Heart left ventricle (tissue), 16 donors: ENCODE results near the gene BST2. TPM values are rescaled to one million over a fixed set of nuclear protein-coding genes. Genes with fewer than 3 reads are reported as not detected.

Experiments used
- ATAC-seq, 4 donors: fragments of 200-7000 bp; cut with Tn5 transposase; one replicate each; pipeline ENCODE4 v1.9.1; 2020 to 2022; ENCODE audit warnings: moderate library complexity in 4 of 4, mild to moderate bottlenecking in 3 of 4, moderate number of reproducible peaks in 1 of 4
- DNase-seq, 5 donors: peaks; one replicate each; pipeline ENCODE4 v3.0.0-alpha.2; 2020
- H3K27ac ChIP-seq, 12 donors: fragments of 200-600 bp; sonication (generic) in 4 of 12; one replicate each; pipeline versions ENCODE4 v1.5.0 to v1.8.0; 2016 to 2022; ENCODE audit warnings: mild to moderate bottlenecking in 2 of 12
- H3K27me3 ChIP-seq, 9 donors: fragments of 200-600 bp; sonication (generic) in 2 of 9; one replicate each; pipeline versions ENCODE4 v1.5.1 to v1.8.0; 2016 to 2022; ENCODE audit warnings: mild to moderate bottlenecking in 3 of 9
- H3K36me3 ChIP-seq, 9 donors: fragments of 200-600 bp; sonication (generic) in 2 of 9; one replicate each; pipeline versions ENCODE4 v1.5.0 to v1.8.0; 2018 to 2022; ENCODE audit warnings: mild to moderate bottlenecking in 2 of 9
- H3K4me1 ChIP-seq, 12 donors: fragments of 200-600 bp; sonication (generic) in 4 of 12; one replicate each; pipeline versions ENCODE4 v1.5.0 to v1.8.0; 2016 to 2022; ENCODE audit warnings: mild to moderate bottlenecking in 3 of 12
- H3K4me3 ChIP-seq, 12 donors: fragments of 200-600 bp; sonication (generic) in 4 of 12; one replicate each; pipeline versions ENCODE4 v1.5.0 to v1.8.0; 2017 to 2022; ENCODE audit warnings: mild to moderate bottlenecking in 9 of 12, moderate library complexity in 4 of 12
- H3K9me3 ChIP-seq, 12 donors: fragments of 200-600 bp; sonication (generic) in 4 of 12; one replicate each; pipeline versions ENCODE4 v1.5.0 to v1.8.0; 2016 to 2022; ENCODE audit warnings: mild to moderate bottlenecking in 1 of 12
- POLR2A ChIP-seq, 2 donors: fragments of 450-650 bp; IDR thresholded peaks; one replicate each; pipeline ENCODE4 v1.6.1; 2017; ENCODE audit warnings: antibody characterized with exemption in 2 of 2, mild to moderate bottlenecking in 2 of 2, moderate library complexity in 2 of 2
- WGBS, 4 donors: extraction: QIAGEN DNeasy Blood & Tissue Kit in 2 of 4; methylation state at CpG; one replicate each; pipeline versions ENCODE4 v1.1.5 to v1.1.7; 2013 to 2018; 5-methylcytosine and 5-hydroxymethylcytosine counted together
- intact Hi-C, 10 donors: fragments of 100-400 bp; cut with DNase I; formaldehyde crosslinking; loops; one replicate each; pipeline versions ENCODE4 v1.11.1 to v1.14.2; 2022
- polyA plus RNA-seq, 2 donors: library from polyadenylated mRNA; stranded (reverse); fragments of 200-250 nt; gene quantifications; one replicate each; pipeline ENCODE4 v1.2.3, GENCODE V29; 2013
- total RNA-seq, 9 donors: library from RNA; depleted of rRNA in 2 of 9; stranded (reverse); fragments of >200 nt in 2 of 9; fragmentation: NEBNext Ultra II Directional in 3 of 9; extraction: Animal tissue kit (Norgen Biotek cat#: 25700) in 3 of 9; gene quantifications; one replicate each; pipeline versions ENCODE4 v1.1.0 to v1.2.4, GENCODE V29; 2016 to 2023
- TF ChIP-seq, protein P1 (sequence below), 12 donors: fragments of 200-600 bp; sonication (generic) in 4 of 12; IDR thresholded peaks; one replicate each; pipeline versions ENCODE4 v1.5.0 to v1.8.0; 2018 to 2022; ENCODE audit warnings: antibody characterized with exemption in 12 of 12, mild to moderate bottlenecking in 5 of 12
- donor health status: ischemic (EF 13 %, LVEDD 7.1; RV severe dilation, severe dysfunction).
- donor health status: healthy with polysubstance abuse.
- donor health status: DM: no; HTN: yes; CAD: no.
- donor health status: DM: no; HTN: no; CAD: no.
- donor health status: ischemic (EF 25% LVEDD 6.9; RV normal size, moderate dysfunction).
- donor health status: ischemic (EF 25% LVEDD 5.7; RV mildly dilated, moderate dysfunction).
- donor health status: healthy.
- donor health status: DM: yes; HTN: yes; CAD: no.
- donor health status: ischemic (EF 35%, LVEDD 5.7; RV mildly dilated, moderate dysfunction).
- donor health status: nonischemic (EF 11% LVEDD 7.7; RV severe dilation, severe dysfunction).
- donor health status: DM: yes; HTN: yes; CAD: no.
- donor health status: PGD.
- donor health status: ischemic (EF 29% LVEDD 5.4; RV normal size, mild dysfunction).
- donor health status: nonischemic (EF 23%, LVEDD 6.1; RV moderate dilation, normal function).

Gene BST2
- total and polyA plus RNA-seq, 11 donors, result 28.6 to 116 (median 49.4) TPM

DNA sequence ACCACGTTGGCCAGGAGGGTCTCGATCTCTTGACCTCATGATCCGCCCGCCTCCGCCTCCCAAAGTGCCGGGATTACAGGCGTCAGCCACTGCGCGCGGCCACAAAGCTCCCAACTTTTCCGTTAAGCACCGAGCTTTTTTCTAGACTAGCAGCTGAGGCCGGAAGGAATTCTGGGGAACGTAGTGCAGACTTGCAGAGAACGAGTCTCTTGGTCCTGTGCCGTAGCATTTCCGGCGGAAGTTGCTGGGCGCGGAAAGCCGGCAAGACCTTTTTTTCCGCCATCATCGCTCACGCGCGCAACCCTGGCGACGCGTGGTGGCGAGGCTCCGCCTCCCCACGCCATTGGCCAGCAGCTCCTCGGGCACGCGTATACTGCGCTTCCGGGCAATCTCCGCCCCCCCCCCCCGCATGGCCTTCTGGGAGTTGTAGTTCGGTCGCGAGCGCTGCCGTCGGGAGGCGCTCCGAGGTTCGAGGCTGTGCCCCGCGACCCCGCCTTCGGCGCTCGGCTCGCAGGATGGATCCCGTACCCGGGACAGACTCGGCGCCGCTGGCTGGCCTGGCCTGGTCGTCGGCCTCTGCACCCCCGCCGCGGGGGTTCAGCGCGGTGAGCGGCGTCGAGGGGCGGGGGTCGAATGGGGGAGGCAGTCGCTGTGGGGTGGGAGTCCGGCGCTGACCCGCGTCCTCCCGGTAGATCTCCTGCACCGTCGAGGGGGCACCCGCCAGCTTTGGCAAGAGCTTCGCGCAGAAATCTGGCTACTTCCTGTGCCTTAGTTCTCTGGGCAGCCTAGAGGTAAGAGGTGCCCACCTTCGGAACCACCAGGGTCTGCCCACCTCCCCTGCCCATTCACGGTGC lies 14.4 kb upstream of the BST2 start, which contains the start of gene MVB12A:
Gene MVB12A, plus strand, starts transcription at position 427 of the 854 bp plus-strand sequence. Its CDS starts 89 bp downstream, at position 516.
- Histone ChIP-seq H3K4me3 (peak within 1 kb of the TSS; percentile 46 to 98 (median 88)), H3K36me3 (peaks cover 0 to 11% (median 1%) of the 10 kb centered on the region in 9 donors), H3K4me1 (peaks cover 0 to 20% (median 9%) of the 10 kb centered on the region in 12 donors), H3K27ac (peak within 1 kb of the TSS in 11 of 12 donors; percentile 61 to 90 (median 83)), H3K27me3 (no peaks in the 10 kb centered on the region), H3K9me3 (no peaks in the 10 kb centered on the region)
- intact Hi-C loops, result loop anchor here in 2 of 10 donors (1.0 to 5.0 kb wide), 2 partner anchors 42 to 49 kb away; partner anchors contain the start of gene NXNL1 (in 1 of the 2)
- WGBS, 4 donors, result 0 to 3% (median 1%) methylated on average over 6 to 85 of the region's 85 CpGs
- TF ChIP-seq POLR2A (IDR thresholded peaks at IDR 0.05), result peak in 1 of 2 donors; percentile 60
- TF ChIP-seq, protein P1, sequence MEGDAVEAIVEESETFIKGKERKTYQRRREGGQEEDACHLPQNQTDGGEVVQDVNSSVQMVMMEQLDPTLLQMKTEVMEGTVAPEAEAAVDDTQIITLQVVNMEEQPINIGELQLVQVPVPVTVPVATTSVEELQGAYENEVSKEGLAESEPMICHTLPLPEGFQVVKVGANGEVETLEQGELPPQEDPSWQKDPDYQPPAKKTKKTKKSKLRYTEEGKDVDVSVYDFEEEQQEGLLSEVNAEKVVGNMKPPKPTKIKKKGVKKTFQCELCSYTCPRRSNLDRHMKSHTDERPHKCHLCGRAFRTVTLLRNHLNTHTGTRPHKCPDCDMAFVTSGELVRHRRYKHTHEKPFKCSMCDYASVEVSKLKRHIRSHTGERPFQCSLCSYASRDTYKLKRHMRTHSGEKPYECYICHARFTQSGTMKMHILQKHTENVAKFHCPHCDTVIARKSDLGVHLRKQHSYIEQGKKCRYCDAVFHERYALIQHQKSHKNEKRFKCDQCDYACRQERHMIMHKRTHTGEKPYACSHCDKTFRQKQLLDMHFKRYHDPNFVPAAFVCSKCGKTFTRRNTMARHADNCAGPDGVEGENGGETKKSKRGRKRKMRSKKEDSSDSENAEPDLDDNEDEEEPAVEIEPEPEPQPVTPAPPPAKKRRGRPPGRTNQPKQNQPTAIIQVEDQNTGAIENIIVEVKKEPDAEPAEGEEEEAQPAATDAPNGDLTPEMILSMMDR (IDR thresholded peaks at IDR 0.05), result no peak
- DNase-seq, result peak; percentile 98 to 99 (median 98)
- ATAC-seq, result peak; percentile 95 to 99 (median 98)

DNA sequence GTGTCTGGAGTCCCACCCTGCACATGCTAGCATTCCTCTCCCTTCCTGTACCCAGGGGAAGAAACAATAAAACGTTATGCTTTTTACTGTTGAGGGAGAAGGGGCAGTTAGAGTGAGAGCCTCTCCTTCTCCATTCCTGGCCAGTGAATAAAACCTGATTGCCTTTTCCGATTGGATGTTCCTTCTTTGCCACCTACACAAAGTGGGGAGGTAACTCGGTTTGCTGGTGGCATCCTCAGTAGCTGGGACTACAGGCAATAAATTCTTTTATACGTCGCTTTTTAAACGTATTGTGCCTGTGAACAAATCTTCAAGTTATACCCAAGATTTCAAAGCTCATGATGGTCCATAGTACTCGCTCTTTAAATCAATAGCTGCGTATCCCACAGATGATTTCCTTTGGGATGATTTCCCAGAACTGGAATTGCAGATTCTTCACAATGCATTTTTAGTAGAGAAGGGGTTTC lies 13.8 kb upstream of the BST2 start:
- TF ChIP-seq, protein P1 (IDR thresholded peaks at IDR 0.05), result no peak
- no peak for TF ChIP-seq POLR2A (IDR thresholded peaks at IDR 0.05)
- peak overlapping the region in 11 of 12 donors; percentile 14 to 98 (median 89) for H3K4me3 ChIP-seq
- intact Hi-C loops, result loop anchor here in 1 of 10 donors (1.0 kb wide), 1 partner anchor 50 kb away; no protein-coding TSS in a partner anchor
- peaks cover 0 to 18% (median 9%) of the 10 kb centered on the region in 12 donors for H3K4me1 ChIP-seq
- no peaks in the 10 kb centered on the region for H3K27me3 ChIP-seq
- no peaks in the 10 kb centered on the region for H3K9me3 ChIP-seq
- peak overlapping the region in 11 of 12 donors; percentile 61 to 90 (median 83) for H3K27ac ChIP-seq
- peaks cover 0 to 13% (median 8%) of the 10 kb centered on the region in 9 donors for H3K36me3 ChIP-seq
- no peak for ATAC-seq
- DNase-seq, result no peak
- WGBS, 4 donors, result 28 to 38% (median 33%) methylated on average over 8 of the region's 8 CpGs

DNA sequence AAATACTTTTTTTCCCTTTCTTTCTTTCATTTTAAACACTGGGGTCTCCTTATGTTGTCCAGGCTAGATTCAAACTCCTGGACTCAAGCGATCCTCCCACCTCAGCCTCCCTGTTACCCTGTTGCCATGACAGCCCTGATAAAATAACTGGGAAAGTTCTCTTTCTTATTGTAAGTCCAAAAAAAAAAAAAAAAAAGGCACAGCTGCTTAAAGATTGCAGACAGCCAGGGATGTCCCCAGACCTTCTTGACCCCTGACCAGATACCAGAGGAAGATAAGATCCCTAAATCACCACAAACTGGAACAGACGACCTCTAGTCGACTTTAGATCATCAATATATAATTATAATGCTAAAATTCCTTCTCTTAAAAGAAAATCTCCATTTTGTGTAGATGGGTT lies 13.3 kb upstream of the BST2 start:
- no peaks in the 10 kb centered on the region for H3K27me3 ChIP-seq
- H3K9me3 ChIP-seq, result no peaks in the 10 kb centered on the region
- peaks cover 0 to 22% (median 10%) of the 10 kb centered on the region in 12 donors for H3K4me1 ChIP-seq
- peak overlapping the region in 2 of 12 donors; percentile 89 to 97 for H3K4me3 ChIP-seq
- 47 to 58% (median 51%) methylated on average over 3 of the region's 3 CpGs for WGBS, 4 donors
- DNase-seq (no peak), ATAC-seq (no peak)
- intact Hi-C loops, result loop anchor here in 1 of 10 donors (1.0 kb wide), 1 partner anchor 51 kb away; no protein-coding TSS in a partner anchor
- peak overlapping the region in 6 of 12 donors; percentile 77 to 90 (median 83) for H3K27ac ChIP-seq
- peaks cover 0 to 15% (median 7%) of the 10 kb centered on the region in 9 donors for H3K36me3 ChIP-seq
- no peak for TF ChIP-seq POLR2A (IDR thresholded peaks at IDR 0.05)

DNA sequence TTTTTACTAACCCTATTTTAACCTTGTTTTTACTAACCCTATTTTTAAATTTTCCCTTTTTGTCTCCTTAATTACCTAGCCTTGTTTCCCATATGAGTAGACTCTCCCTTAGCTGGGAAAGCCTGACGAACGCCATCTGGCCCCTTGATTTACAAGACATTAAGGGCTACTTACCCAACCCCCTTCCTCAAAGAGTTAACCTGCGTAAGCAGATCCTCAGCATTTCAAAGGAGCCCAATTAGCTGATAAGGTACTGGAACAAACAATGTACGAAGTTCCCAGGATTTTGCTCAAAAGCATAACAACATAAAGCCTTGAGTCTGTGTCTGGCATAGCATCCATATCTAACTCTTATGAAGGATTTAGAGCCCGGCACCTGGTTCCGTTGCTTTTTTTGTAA lies 9.7 kb upstream of the BST2 start:
- no peak for ATAC-seq
- intact Hi-C loops, result no loop called here
- Histone ChIP-seq H3K4me1 (peaks cover 0 to 33% (median 10%) of the 10 kb centered on the region in 12 donors), H3K27ac (no peak overlapping the region), H3K36me3 (peaks cover 0 to 17% (median 0%) of the 10 kb centered on the region in 9 donors), H3K27me3 (no peaks in the 10 kb centered on the region), H3K9me3 (no peaks in the 10 kb centered on the region), H3K4me3 (no peak overlapping the region)
- WGBS, 4 donors, result 74 to 78% (median 76%) methylated on average over 6 of the region's 6 CpGs
- no peak for TF ChIP-seq POLR2A (IDR thresholded peaks at IDR 0.05)
- TF ChIP-seq, protein P1 (IDR thresholded peaks at IDR 0.05), result no peak
- DNase-seq, result no peak
